Gastrocnemius medialis (tissue), 4 donors: ENCODE data around the gene GNAQ.

Experiments
- CTCF ChIP-seq, 5 experiments: fragments of 450-650 bp in 3 of 5; fragments of 200-600 bp in 2 of 5; sonication (generic) in 2 of 5; IDR thresholded peaks in 4 of 5; conservative IDR thresholded peaks in 1 of 5; 1 replicate in 4 of 5; 2 replicates in 1 of 5; pipeline ENCODE4 v1.5.1; 2016 to 2019; ENCODE audit warnings: antibody characterized with exemption in 5 of 5, mild to moderate bottlenecking in 3 of 5, moderate library complexity in 3 of 5
- POLR2A ChIP-seq, 2 donors: fragments of 450-650 bp; IDR thresholded peaks; one replicate each; pipeline ENCODE4 v1.6.1; 2017; ENCODE audit warnings: antibody characterized with exemption in 2 of 2, mild to moderate bottlenecking in 2 of 2, moderate library complexity in 2 of 2

GRCh38 chr9:77872863-77873262 lies 158.7 kb downstream of the GNAQ start:
- TF ChIP-seq POLR2A (IDR thresholded peaks at IDR 0.05) (no peak), CTCF (IDR thresholded peaks at IDR 0.05 in 4 of 5, conservative IDR thresholded peaks at IDR 0.05 in 1 of 5) (no peak)
